CD4-positive, alpha-beta T cell treated with Interleukin-6 at 100 ng/mL for 8 hours (primary cell): ENCODE data around the gene SETD7.
"Not testable (repeated sequence)": the region's sequence is repeated elsewhere in the genome, so short reads cannot be mapped to it uniquely, and the experiment has no call there.

Source experiments
- DNase-seq: peaks from one replicate; pipeline ENCODE4 v3.0.0-alpha.2; 2020; ENCODE audit warnings: mixed read lengths, low spot score

Gene SETD7

DNA sequence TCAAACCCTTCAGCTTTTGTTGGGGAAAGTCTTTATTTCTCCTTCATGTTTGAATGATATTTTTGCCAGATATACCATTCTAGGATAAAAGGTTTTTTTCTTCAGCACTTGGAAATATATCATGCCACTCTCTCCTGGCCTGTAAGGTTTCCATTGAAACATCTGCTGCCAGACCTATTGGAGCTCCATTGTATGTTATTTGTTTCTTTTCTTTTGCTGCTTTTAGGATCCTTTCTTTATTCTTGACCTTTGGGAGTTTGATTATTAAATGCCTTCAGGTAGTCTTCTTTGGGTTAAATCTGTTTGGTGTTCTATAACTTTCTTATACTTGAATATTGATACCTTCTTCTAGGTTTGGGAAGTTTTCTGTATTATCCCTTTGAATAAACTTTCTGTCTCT is 87.3 kb downstream of the SETD7 start:
- not testable (repeated sequence) for DNase-seq

DNA sequence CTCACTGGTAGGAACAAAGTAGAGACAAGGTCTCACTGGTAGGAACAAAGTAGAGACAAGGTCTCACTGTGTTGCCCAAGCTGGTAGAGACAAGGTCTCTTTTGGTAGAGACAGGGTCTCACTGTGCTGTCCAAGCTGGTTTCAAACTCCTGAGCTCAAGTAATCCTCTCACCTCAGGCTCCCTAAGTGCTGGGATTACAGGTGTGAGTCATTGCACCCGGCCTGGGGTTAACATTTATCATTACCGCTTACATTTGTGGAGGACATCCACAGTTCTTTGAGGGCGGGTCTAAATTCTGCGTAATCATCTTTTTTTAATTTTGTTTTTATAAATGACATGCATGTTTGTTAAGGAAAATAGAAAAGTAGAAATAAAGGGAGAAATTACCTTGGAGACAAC is 90.1 kb downstream of the SETD7 start:
- no peak for DNase-seq

DNA sequence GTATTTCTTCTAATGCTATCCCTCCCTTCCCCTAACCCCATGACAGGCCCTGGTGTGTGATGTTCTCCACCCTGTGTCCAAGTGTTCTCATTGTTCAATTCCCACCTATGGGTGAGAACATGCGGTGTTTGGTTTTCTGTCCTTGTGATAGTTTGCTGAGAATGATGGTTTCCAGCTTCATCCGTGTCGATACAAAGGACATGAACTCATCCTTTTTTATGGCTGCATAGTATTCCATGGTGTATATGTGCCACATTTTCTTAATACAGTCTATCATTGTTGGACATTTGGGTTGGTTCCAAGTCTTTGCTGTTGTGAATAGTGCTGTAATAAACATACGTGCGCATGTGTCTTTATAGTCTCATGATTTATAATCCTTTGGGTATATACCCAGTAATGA is 91.5 kb downstream of the SETD7 start:
- not testable (repeated sequence) for DNase-seq

DNA sequence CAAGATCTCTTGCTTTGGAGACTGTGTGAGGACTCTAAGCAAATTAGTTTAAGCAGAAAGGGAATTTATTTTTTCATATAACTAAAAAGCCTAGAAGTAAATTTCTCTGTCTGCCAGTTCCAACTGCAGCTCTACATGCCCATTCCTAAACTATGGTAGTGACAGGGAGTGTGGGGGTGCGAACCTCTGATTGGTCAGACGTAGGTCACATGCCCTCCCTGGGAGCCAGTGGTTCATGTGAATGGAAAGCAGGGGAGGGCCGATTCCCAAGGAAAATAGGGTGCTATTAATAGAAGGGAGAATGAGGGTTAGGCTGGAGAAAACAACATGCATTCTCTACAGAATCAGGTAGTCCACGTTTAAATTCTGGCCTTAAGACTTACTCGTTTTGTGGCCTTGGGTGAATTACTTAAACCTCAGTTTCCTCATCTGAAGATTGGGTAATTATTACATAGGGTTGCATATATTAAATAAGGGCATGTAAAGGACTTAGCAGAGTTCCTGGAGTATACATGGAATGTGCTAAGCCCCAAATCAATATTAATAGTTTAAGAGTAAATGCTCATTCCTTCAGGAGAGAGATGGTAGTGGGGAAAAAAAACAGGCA is 94.9 kb downstream of the SETD7 start:
- DNase-seq: no peak

DNA sequence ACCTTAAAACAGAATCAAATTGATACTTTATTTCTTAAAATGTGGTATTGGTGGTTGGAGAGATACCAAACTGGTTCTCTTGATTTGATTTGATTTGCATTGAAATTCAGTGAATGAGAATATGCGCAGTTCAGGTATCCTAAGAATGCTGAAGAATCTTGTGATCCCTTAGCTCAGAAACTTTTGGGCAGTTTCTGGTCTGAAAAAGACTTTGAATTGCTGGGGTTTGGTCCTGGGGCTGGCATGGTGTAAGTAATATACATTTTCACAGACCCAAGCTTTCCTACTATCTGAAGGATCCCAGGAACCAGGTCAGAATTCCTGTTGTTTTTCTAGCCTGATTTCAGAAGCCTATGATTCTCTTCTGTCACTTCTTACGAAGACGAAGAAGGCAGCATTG is 95.5 kb downstream of the SETD7 start:
- no peak for DNase-seq

DNA sequence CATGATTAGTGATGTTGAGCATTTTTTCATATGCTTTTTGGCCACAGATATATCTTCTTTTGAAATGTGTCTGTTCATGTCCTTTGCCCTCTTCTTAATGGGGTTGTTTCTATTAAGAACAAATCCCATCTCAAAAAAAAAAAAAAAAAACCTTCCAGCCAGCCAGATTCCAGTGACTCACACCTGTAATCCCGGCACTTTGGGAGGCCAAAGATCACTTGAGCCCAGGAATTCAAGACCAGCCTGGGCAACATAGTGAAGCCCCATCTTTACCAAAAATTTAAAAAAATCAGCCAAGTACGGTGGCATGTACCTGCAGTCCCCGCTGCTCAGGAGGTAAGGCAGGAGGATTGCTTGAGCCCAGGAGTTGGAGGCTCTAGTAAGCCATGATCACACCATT is 97.0 kb downstream of the SETD7 start:
- no peak for DNase-seq

DNA sequence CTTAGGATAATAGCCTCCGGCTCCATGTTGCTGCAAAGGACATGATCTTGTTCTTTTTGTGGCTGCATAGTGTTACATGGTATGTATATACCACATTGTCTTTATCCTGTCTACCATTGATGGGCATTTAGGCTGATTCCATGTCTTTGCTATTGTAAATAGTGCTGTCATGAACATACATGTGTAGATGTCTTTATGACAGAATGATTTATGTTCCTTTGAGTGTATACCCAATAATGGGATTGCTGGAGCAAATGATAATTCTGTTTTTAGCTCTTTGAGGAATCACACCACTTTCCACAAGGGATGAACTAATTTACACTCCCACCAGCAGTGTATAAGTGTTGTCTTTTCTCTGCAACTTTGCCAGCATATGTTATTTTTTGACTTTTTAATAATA is 97.5 kb downstream of the SETD7 start:
- no peak for DNase-seq

DNA sequence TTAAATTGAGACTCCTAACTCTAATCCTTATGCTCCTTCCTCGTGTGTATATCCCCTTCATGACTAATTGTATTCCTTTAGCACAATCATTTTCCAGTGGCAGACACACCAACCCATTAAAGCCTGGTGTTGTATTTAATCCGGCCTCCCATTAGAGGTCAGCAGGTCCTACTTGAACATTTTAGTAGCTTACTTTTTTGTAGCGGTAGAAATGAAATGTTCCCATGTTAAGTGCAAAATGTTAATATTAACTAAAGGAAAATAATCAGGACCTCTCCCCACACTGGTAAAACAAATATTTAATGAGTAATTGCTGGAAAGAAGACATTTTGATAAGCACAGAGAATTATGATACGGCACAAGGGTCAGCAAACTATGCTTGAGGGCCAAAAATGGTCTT is 98.7 kb downstream of the SETD7 start:
- no peak for DNase-seq

DNA sequence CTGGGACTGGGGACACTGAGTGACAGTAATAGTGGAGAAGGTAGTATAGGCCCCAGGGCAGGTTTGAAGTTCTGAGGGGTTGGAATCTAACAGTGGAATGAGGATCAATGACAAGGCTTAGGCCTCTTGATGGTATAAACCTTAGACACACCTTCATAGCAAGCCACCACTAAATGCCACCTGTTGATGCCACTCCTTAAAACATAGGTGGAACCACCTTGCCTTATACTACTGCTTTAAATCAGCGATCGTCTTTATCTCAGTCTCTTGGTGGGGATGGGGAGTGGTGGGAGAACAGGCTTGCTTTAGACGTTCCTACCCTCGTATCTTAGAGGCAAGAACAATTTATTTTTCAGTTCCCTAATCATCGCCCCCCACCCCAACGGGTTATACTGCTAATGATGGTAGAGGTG is 100.9 kb downstream of the SETD7 start:
- DNase-seq: no peak

DNA sequence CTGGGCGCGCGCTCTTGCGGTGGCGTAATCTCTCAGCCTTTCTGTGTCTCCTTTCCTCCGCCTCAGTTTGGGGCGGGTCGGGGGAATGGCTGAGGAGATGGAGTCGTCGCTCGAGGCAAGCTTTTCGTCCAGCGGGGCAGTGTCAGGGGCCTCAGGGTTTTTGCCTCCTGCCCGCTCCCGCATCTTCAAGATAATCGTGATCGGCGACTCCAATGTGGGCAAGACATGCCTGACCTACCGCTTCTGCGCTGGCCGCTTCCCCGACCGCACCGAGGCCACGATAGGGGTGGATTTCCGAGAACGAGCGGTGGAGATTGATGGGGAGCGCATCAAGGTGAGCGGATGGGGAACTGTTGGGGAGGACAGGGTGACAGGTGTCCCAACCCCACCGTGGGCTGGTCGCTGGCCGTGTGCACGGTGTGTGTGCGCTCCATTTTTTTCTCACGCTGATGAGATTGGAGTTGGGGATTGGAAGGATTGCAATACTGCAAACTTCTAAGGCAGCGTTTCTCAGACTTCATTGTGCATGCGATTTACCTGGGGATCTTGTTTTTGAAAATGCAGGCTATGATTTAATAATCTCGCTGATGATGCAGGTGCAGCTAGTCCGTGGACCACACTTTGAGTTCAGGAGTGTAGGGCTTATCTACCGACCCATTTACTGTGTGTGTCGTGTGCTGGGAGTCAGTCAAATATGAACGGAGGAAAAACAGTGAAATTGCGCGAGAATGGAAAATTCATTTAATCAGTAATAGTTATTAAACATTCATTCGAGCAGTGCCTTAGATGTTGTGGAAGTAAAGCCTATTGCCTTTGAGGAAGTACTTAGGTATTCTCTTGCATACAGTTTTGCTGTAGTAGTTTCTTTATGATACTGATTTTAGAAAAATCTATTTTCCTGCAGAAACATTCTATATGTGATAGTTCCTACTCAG is 101.6 kb downstream of the SETD7 start, which contains the start of gene RAB33B:
TSS of gene RAB33B (plus strand) at position 11 of the 935 bp plus-strand sequence. CDS start at position 86, 75 bp downstream.
- no peak for DNase-seq

DNA sequence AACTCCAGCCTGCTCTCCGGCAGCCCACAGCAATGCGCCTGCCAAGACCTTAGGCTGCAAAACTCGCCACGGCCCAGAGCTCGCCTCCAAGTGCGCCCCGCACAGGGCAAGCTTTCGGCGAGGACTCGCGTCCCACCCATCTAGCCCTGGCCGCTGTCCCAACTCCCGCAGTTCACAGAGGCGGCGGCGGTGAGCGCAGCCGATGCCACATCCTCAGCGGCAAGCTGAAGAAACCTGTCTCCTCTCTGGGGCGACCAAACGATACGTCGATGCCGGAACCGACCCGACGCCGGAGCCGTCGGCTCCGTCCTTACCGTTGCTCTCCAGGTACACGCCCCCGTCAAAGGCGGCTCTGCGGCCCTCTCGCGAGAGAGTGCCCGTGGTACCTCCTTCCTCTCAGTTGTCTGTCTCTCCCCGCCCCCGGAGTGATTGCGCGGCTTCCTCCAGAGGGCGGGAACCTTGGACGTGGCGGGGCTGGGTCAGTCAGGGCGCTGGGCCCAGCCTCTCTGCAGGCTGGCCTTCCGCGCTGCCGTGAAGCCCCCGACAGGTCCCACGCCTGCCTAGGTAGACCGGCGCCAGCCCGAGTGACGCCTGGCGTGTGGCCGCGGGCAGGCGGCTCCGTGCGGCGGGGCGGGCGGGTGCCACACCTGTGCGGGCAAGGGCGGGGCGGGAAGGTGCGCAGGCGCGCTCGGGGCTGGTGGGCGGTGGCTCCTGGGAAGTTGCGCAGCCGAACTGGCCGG is 102.5 kb downstream of the SETD7 start:
- peak; percentile 97 for DNase-seq

DNA sequence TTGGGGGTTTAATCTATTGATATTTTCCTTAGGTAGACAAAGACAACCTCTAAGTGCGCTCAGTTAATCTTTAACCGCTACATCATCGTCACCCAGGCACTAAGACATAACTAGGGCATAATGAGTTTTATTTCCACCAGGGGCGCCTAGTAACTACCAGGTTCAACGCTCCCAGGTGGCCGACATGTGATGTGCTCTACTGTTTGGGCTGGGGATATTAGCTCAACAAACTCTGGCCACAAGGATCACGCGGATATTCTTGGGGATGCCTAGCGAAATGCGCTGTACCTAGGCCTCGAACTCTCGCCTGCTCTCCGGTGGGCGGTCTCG is 103.0 kb downstream of the SETD7 start:
- peak; percentile 78 for DNase-seq

DNA sequence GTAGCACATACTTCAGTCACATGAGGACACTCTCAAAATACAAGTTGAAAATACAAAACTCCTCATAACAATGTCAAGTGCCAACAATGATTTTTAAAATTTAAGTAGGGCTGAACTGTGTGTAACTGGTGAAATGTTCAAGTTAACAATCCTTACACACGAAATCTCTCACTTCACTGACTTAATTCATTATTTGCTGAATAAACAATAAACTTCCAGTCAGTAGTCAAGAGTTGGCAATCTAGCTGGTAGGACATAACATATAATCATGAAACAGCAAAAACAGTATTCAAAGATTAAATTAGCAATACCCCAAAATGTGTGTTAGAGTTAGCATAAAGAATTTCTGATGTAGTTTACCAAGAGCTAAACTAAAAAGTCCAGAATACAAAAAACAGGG is 104.0 kb downstream of the SETD7 start:
- no peak for DNase-seq

DNA sequence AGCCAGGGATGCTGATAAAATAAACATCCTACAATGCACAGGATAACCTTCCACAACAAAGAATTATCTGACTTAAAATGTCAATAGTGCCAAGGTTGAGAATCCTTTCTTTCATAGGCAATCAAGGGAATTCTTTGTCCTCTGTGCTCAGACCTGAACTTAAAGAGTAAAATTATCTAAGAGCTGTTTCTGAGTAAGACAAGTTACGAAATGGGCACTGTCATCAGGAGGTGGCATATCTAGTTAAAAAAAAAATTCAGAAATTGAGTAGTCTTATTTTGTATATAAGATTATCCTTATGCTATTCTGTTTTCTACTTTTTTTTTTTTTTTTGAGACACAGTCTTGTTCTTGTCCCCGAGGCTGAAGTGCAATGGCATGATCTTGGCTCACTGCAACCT is 105.4 kb downstream of the SETD7 start:
- no peak for DNase-seq

DNA sequence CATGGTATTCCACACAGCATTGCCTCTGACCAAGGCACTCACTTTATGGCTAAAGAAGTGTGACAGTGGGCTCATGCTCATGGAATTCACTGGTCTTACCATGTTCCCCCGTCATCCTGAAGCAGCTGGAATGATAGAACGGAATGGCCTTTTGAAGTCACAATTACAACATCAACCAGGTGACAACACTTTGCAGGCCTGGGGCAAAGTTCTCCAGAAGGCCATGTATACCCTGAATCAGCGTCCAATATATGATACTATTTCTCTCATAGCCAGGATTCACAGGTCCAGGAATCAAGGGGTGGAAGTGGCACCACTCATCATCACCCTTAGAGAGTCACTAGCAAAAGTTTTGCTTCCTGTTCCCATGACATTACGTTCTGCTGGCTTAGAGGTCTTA is 108.9 kb downstream of the SETD7 start:
- not testable (repeated sequence) for DNase-seq
